CD1c-positive myeloid dendritic cell (primary cell): ENCODE measurements around the gene DYRK2.

ENCODE experiments used
- DNase-seq: peaks from one replicate; pipeline ENCODE4 v3.0.0-alpha.2; 2016; ENCODE audit errors: extremely low spot score

Gene DYRK2

DNA sequence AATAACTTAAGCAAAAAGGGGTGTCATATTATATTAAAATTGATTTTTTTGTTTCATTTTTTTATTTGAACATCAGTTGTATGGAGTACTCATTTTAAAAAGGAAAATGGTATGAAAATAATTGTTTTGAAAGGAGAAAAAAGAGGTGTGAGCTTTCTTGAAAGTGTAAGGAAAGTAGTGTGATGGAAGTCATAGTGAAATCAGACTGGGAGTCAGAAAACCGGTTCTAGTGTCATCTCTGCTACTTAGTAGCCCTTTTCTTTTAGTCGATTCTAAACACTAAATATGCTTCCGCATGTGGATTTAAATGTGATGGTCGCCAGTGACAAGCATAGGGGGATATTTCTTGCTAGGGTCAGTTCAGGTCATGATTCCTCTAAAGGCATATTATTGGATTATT is 1.8 kb upstream of the DYRK2 start:
- DNase-seq = no peak

GRCh38 chr12:67647181-67647798 is 1.3 kb upstream of the DYRK2 start:
- DNase-seq = no peak

GRCh38 chr12:67647799-67648520 is 585 bp upstream of the DYRK2 start:
- DNase-seq = peak; percentile 83

GRCh38 chr12:67649261-67649569 is 670 bp downstream of the DYRK2 start:
- no peak for DNase-seq

DNA sequence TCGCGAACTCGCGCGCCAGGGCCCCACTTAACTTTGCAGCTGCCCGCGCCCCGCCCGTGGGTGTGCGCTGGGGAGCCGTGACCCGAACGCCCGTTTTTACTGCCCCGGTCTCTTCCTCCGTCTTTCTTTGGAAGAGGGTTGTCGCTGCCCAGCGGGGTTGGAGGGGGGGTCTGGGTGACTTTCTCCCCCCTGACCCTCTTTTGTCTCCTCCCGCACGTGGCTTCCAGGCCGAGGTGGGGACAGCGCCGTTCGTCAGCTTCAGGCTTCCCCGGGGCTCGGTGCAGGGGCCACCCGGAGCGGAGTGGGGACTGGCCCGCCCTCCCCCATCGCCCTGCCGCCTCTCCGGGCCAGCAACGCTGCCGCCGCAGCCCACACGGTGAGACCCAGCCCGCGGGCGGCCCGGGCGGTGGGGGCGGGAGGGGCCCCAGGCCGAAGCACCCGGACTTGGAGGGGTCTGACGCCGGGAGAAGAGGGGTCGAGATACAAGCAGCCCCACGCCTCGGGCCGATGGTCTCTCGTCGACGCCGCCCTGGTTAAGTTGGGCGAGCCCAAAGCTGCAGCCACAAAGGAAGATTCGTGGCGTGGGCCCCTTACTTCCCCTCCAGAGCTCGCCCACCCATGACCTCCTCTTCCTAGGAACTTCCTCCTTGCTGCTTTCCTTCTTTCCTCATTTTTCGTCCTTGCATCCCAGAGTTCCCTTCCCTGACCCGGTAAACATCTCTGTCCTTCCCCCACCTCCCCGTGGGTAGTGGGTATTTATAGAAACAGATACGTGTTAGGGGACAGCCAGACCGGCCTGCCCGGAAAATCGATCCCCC is 1.2 kb downstream of the DYRK2 start:
- peak; percentile 83 for DNase-seq

DNA sequence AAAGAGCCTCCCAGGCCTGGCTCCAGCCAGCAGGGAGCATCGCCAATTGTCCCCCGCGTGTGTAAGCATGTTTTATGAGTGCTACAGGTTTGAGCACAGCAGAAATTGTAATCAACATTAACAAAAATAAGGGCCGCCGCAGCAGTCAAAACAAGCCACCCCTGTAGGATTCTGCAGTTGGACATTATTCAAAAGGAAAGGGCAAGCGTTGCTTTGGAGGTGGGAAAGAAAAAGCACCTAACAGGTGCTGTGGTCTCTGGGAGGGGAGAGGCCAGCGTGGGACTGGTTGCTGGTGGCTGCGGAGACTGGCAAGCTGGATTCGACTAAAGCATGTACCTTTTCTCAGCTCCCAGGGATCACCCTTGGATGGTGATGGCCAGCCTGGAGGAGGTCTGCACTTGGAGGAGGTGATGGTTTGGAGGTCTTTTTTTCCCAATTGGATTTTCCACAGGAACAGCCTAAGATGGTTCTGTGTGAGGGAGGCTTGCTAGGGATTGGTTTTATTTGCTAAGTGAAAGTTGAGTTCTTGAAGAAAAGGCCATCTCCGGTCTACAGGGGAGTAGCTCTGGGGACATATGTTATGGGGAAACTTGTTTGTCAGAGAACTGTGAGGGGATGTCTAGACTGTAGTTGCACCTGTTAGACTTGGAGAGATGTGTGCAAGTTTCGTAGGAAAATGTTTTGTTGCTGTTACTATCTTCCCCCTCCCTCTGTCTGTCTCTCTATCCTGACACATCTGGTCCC is 2.0 kb downstream of the DYRK2 start:
- no peak for DNase-seq

GRCh38 chr12:67651132-67651695 is 2.7 kb downstream of the DYRK2 start:
- DNase-seq = peak; percentile 36

DNA sequence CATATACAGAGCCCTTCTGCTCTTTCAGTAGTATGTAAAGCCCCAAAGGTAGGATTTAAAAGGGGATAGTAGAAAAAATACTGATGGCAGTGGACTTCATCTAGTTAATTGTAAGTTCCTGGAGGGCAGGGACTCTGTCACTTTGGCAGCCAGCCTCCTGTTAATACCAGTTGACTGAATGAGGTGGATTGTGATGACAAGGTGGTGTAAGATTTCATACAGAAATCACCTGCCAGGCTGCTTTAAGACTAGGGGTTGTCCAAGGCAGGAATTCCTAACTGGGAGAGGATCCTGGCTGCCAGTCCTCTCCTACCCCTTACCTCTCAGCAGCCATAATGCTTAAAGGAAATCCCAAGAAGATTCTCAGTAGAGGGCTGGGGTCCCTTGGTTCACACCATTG is 7.3 kb downstream of the DYRK2 start:
- no peak for DNase-seq

DNA sequence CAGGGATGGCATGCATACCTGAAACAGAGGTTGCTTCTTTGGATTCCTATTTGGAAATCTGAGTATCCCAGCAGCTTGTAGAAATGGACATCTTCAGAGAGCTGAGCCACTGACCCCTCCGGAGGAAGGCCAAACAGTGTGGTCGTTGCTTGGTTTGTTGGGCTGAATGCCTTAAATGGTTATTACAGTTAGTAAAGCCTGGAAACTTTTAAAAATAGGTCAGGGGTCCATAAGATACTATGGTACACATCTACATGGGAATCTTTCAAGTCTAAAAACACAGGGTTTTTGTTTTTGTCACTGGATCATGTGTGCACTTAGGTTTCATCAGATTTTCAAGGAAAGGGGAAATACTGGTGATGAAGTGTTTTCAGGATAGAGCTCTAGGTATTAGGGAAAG is 7.7 kb downstream of the DYRK2 start:
- DNase-seq = no peak

- DNase-seq = no peak
Measured at GRCh38 chr12:67658486-67658885, 9.9 kb downstream of the DYRK2 start.

DNA sequence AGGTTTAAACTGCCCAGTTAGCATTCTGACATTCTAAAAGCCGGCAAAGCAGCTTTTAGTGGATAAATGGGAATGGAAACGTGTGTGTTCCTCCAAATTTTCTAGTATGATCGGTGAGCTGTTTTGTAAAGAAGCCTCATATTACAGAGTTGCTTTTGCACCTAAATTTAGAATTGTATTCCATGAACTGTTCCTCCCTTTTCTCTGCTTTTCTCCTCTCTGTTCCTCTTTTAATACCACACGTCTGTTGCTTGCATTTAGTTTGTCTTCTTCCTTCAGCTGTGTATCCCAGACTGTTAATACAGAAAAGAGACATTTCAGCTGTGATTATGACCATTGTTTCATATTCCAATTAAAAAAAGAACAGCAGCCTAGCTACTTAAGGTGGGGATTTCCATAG is 10.7 kb downstream of the DYRK2 start:
- no peak for DNase-seq

DNA sequence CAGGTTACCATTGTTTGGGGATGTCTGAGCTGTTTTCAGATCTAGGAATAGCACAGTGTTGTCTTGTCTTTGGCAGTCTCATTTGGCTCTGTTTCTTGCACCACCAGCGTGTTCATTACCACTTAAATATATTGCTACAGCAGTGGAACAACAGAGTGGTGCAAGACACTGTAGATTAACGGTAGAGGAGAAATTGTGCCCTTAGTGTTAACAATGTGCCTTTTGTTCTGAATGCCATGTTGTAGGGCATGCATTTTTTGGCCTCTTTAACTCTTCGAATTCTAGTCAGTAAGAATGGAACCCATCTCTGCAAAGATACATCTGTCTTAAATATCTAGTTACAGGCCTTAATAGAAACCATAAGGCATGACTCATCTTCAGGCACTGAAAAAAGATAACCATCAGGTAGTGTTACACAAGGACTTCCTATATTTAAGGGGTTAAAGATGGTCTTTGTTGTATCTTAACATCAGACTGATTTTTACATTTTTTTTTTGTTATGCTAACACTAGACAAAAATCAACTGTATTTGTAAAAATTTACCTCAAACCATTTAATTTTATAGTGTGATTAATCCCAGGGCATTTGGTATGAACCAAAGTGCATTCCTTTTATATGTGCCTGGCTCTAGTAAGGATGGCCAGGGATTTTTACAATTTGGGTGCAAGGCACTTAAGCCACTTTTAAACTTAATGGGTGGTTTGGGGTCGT is 12.9 kb downstream of the DYRK2 start:
- no peak for DNase-seq

GRCh38 chr12:67662910-67663538 is 14.5 kb downstream of the DYRK2 start:
- no peak for DNase-seq

DNA sequence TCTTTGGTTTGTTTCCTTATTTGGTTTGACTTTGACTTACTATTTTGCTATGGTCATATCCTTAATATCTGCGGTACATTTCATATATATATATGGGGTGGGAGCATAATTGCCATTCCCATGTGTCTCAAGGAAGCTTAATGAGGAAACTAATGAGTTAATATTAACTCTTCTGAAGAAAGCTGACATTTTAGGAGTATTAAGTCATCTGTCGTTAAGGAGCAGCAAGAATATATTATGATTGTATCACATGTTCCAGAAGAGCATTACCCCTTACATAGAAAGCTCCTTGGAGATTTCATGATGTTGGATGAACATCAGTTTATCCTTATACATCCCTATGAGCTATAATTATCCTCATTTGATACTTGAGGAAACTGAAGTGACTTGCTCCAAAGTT is 15.6 kb downstream of the DYRK2 start:
- DNase-seq = no peak

- DNase-seq = no peak
Measured at GRCh38 chr12:67665679-67666078, 17.1 kb downstream of the DYRK2 start.

- no peak for DNase-seq
Measured at GRCh38 chr12:67666605-67667004, 18.1 kb downstream of the DYRK2 start.

DNA sequence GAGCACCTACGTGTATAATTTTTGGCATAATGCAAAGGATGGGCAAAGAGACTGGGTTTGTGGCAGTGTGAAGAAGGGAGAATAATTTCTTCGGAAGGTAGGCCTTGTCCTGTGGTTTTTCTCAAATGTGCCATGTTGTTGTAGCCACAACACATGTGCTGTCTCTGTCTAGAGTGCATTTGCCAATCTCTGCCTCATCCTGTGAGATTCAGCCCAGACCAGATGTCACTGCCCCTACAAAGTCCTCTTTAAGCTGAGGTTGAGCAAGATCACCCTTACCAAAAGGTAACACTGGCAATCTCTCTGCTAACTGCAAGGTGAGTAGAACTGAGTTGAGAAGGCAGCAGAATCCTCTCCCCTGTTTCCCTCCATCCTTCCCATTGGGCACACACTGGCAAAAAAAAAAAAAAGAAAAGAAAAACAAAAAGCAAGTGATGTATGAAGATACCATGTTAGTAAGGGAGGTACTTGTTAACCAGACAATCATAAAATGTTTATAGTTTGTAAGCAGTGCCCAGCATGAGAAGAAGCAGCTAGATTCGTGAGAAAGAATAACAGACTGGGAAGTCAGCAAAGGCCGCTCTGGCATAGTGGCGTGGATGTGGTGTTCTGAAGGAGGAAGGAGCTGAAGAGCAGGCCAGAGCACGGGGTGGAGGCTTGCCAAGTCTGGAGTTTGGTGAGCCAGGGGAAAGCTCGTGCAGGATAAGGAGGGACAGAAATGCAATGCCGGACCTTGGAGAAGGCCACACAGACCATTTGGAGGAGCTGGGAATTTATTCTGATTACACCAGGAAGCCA is 18.9 kb downstream of the DYRK2 start:
- DNase-seq = no peak

GRCh38 chr12:67669217-67669933 is 20.8 kb downstream of the DYRK2 start:
- DNase-seq = no peak

DNA sequence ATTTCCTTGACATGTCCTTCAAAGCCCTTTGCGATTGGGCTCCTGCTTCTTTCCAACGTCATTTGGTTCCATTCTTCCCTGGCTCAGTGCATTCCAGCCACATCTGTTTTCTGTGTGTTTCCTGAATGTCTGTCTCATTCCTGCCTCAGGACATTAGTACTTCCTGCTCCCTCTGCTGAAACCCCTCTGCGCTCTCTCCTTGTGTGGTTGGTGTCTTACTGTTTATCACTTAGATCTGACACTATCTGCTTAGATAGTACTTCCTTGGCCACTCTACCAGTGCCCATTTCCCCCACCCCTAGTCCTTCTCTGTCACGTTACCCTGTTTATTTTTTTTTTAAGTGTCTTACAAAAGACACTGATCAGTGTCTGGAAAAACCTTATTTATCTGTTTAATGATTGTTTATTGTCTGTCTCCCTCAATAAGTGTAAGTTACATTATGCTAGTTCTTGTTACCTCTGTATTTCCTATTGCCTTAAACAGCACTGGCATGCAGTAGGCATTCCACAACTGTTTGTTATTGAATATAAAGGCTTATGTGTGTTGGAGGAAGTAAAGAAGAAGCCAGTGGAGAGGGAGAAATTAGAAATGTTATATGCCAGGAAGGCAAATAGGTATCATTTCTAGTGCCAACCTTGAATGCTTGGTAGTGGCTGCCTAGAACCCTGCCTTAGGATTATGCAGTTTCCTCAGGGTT is 21.5 kb downstream of the DYRK2 start:
- DNase-seq = no peak
